ENCODE results near the gene MYH10.

MYH10 gene

GRCh38 chr17:8481703-8482102, 148.8 kb downstream of the MYH10 start:
- Histone ChIP-seq H3K27me3 (replicated peaks; ENCODE audit: insufficient read depth, low read length) (no peaks in the 10 kb centered on the region), H3K4me3 (ENCODE audit: low read length) (no peak overlapping the region), H3K4me2 (ENCODE audit: low read depth, low read length) (no peak overlapping the region), H3K27ac (ENCODE audit: low read length) (no peak overlapping the region), H3K9me3 (replicated peaks; ENCODE audit: insufficient read depth, low read length) (no peaks in the 10 kb centered on the region), H3K36me3 (replicated peaks; ENCODE audit: insufficient read depth, low read length) (peaks cover 8% of the 10 kb centered on the region), H3K9ac (ENCODE audit: low read length) (no peak overlapping the region), H3K4me1 (ENCODE audit: low read length) (no peaks in the 10 kb centered on the region), H3K9me2 (replicated peaks; ENCODE audit: insufficient read depth, low read length) (no peaks in the 10 kb centered on the region), H2AFZ (ENCODE audit: low read length) (no peak overlapping the region), H3F3A (ENCODE audit: insufficient read depth, low read length) (no peaks in the 10 kb centered on the region), H4K20me1 (ENCODE audit: insufficient read depth, low read length) (no peaks in the 10 kb centered on the region), H3K79me2 (ENCODE audit: low read length) (no peaks in the 10 kb centered on the region)
- no peak for TF ChIP-seq EZH2 (optimal IDR thresholded peaks at IDR 0.05; ENCODE audit: low read depth, low read length)
- DNase-seq: no peak

GRCh38 chr17:8481089-8481488, 149.4 kb downstream of the MYH10 start:
- H3K9ac ChIP-seq (ENCODE audit: low read length): no peak overlapping the region
- no peak overlapping the region for H3K4me2 ChIP-seq (ENCODE audit: low read depth, low read length)
- H3K4me1 ChIP-seq (ENCODE audit: low read length): no peaks in the 10 kb centered on the region
- no peaks in the 10 kb centered on the region for H3F3A ChIP-seq (ENCODE audit: insufficient read depth, low read length)
- TF ChIP-seq EZH2phosphoT487 (IDR thresholded peaks at IDR 0.05; ENCODE audit: low read length) (no peak), EZH2 (optimal IDR thresholded peaks at IDR 0.05; ENCODE audit: low read depth, low read length) (no peak), CTCF (IDR thresholded peaks at IDR 0.05; ENCODE audit: low read length) (no peak)
- H3K79me2 ChIP-seq (ENCODE audit: low read length): no peaks in the 10 kb centered on the region
- H3K36me3 ChIP-seq (replicated peaks; ENCODE audit: insufficient read depth, low read length): peaks cover 8% of the 10 kb centered on the region
- H3K27me3 ChIP-seq (replicated peaks; ENCODE audit: insufficient read depth, low read length): no peaks in the 10 kb centered on the region
- no peaks in the 10 kb centered on the region for H4K20me1 ChIP-seq (ENCODE audit: insufficient read depth, low read length)
- H3K9me3 ChIP-seq (replicated peaks; ENCODE audit: insufficient read depth, low read length): no peaks in the 10 kb centered on the region
- no peak overlapping the region for H3K4me3 ChIP-seq (ENCODE audit: low read length)
- H3K27ac ChIP-seq (ENCODE audit: low read length): no peak overlapping the region
- no peaks in the 10 kb centered on the region for H3K9me2 ChIP-seq (replicated peaks; ENCODE audit: insufficient read depth, low read length)
- no peak for DNase-seq
- H2AFZ ChIP-seq (ENCODE audit: low read length): no peak overlapping the region

GRCh38 chr17:8480011-8480976, 150.2 kb downstream of the MYH10 start:
- no peaks in the 10 kb centered on the region for H3K9me2 ChIP-seq (replicated peaks; ENCODE audit: insufficient read depth, low read length)
- H3K4me3 ChIP-seq (ENCODE audit: low read length): no peak overlapping the region
- peaks cover 12% of the 10 kb centered on the region for H3K36me3 ChIP-seq (replicated peaks; ENCODE audit: insufficient read depth, low read length)
- no peak overlapping the region for H3K9ac ChIP-seq (ENCODE audit: low read length)
- H4K20me1 ChIP-seq (ENCODE audit: insufficient read depth, low read length): no peaks in the 10 kb centered on the region
- H3K79me2 ChIP-seq (ENCODE audit: low read length): no peaks in the 10 kb centered on the region
- DNase-seq: no peak
- H3K4me1 ChIP-seq (ENCODE audit: low read length): no peaks in the 10 kb centered on the region
- no peak overlapping the region for H3K4me2 ChIP-seq (ENCODE audit: low read depth, low read length)
- TF ChIP-seq EZH2phosphoT487 (IDR thresholded peaks at IDR 0.05; ENCODE audit: low read length): no peak
- TF ChIP-seq EZH2 (optimal IDR thresholded peaks at IDR 0.05; ENCODE audit: low read depth, low read length): no peak
- no peak for TF ChIP-seq CTCF (IDR thresholded peaks at IDR 0.05; ENCODE audit: low read length)
- no peak overlapping the region for H3K27ac ChIP-seq (ENCODE audit: low read length)
- H3F3A ChIP-seq (ENCODE audit: insufficient read depth, low read length): no peaks in the 10 kb centered on the region
- no peaks in the 10 kb centered on the region for H3K27me3 ChIP-seq (replicated peaks; ENCODE audit: insufficient read depth, low read length)
- no peaks in the 10 kb centered on the region for H3K9me3 ChIP-seq (replicated peaks; ENCODE audit: insufficient read depth, low read length)
- H2AFZ ChIP-seq (ENCODE audit: low read length): no peak overlapping the region

Measured in MM.1S (cell line).